HG03060 (cell line): ENCODE results near the gene YPEL4.

Experiments used
- ATAC-seq: cut with Tn5 transposase; IDR thresholded peaks from one replicate; pipeline ENCODE4 v1.9.1; 2021; ENCODE audit warnings: low read depth, moderate number of reproducible peaks; ENCODE audit not compliant: unreplicated experiment

Gene YPEL4

DNA sequence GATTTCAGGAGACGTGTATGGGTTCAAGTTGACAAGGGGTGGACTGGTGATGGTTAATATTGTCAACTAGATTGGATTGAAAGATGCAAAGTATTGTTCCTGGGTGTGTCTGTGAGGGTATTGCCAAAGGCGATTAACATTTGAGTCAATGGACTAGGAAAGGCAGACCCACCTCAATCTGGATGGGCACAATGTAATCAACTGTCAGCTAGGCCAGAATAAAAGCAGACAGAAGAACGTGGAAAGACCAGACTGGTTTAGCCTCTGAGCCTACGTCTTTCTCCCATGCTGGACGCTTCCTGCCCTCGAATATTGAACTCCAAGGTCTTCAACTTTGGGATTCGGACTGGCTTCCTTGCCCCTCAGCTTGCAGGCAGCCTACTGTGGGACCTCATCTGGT is 1.7 kb upstream of the YPEL4 start:
- no peak for ATAC-seq

DNA sequence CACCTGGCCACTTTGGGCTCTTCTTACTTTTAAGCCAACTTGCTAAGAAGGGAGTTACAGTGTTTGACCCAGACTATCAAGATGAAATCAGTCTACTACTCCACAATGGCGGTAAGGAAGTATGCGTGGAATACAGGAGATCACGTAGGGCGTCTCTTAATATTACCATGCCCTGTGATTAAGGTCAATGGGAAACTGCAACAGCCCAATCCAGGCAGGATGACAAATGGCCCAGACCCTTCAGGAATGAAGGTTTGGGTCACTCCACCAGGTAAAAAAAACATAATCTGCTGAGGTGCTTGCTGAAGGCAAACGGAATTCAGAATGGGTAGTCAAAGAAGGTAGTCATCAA is 1.0 kb upstream of the YPEL4 start:
- no peak for ATAC-seq

DNA sequence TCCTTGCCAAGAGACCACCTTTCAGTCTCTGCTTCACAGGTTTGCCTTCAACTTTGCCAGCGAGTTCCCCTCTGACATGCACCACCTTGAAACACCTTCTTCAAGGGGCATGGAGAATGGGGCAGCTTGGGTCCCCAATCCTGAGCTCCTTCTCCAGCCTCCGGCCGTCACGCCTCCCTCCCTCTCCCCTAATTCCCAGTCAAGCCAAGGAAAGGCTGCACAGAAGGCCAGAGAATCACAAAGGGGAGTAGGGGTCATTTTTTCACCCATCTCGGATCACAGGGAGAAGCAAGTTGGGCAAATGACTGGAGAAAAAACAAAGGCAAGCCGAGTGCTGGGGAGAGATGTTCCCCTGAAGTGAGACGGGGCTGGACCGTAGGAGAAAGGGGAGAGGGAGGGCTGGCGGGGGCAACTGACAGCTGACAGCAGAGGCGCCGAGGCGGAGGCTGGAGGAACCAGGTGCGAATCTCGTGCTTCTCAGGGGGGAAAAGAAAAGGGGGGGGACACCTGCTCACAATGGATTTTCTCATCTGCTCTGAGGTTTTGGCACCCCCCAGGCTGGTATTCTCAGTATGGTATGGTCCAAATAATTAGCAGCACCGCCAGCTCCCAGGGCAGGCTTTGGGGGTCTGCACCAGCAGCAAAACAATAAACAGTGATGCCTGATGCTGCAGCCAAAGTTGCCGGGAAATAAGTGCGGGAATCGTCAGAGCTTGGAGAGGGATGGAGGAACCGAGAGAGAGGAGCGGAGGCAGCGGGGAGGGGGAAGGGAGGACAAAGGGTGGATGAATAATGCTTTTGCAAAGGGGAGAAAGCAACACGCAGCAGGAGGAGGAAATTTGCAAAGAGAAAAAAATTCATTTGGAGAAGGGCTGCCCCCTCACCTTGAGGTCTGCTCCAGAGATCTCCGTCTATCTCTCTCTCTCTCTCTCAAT is 644 bp downstream of the YPEL4 start:
- no peak for ATAC-seq

DNA sequence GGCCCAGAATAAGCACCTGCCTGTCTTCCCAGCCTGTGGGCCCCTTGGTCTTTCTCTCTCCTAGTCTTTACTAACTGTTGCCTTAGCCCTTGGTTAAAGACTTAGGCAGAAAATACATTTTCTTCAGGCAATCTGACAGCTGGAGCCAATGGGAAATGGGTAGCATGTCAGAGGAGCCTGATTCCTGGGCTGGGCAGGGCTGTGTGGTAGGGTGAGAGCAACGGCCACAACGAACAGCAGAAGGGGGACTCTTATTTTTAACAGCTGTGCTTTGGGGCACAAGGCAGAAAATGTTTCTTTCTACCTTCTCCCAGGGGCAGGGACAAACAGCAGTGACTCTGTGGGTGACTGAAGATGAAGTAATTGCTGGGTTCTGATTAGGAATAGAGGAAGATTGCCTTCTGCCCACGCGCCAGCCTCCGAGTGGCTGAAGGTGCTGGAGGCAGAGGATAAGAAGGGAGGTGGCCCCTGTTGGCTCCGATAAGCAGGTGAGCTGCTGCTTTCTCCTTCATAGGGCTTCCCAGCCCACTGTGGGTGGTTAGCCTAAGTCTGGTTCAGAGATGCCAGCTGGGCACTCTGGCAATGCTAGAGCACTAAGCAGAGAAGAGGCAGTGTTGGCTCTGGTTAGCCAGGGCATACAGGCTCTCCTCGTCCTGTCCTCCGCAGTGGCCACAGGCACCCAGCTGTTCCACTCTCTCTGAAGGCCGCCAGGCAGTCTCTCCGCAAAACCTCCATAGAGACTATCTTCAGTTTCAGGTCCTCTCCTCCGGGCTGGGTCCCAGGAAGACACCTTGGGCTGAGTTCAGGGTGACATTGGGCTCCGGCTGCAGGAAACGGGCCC is 1.5 kb downstream of the YPEL4 start:
- ATAC-seq, result no peak

DNA sequence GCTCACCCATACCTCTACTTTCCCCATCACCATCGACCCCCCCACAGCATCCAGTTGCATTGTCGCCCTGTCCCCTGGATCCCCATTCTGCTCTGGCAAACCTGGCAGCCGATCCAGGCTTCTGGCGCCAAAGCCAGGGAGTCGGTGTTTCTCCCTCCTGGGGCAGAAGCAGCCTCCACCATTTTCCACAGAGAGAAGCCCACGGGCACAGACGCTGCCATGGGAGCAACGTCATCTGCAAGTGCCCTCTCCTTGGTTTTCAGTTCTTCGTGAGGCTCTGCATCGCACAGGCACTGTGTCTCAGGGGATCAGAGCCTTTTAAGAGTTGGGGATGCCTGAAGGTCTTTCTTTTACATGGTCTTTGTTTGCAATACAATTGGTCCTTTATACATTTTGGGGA is 2.3 kb downstream of the YPEL4 start:
- no peak for ATAC-seq

DNA sequence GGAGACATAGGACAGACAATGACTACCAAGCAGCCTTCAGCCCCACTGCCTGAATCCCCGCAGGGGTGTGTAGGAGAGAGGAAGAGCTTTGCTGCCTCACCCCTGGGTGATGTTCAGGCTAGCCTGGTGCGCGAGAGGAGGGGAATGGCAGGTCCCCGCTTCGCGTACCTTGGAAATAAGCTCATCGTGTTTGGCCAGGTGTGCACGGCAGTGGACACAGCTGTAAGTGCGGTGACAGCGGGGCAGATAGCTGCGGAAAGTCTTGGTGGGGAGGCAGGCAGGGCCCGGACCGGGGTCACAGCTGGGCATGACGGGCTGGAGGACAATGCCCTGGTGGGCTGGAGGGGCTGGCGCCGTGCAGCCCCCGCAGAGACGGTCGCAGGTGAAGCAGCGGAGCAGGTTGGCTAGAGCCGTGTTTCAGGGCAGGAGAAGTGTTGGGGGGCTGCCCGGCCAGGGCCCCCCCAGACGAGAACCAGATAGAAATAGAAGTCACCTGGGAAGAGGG is 2.9 kb downstream of the YPEL4 start:
- no peak for ATAC-seq

DNA sequence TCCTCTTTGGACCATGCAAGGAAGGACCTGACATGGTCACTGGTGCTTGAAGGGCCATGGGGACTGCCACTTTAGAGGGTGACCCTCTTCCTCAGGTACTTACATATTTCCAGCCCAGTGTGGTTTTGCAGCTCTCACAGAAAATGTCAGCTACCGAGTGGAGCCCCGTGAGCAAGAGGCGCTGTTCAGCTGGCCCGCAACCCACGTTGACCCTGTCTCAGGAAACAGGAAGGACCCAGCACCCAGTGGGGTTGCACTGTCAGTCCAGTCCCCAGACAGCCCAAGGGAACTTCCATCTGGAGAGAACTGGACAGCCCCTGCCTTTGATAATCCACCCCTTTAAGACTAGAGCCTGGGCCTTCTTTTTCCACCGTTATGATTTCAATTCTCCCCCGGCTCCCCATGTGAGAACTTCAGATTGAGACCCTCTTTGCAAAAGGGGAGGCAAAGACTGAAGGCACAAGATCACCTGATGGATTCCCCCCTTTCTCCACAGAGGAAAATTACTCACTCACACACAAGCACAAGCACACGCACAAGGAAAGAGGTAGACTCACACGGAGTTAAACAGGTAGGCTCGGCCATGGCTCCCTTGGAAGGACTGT is 3.4 kb downstream of the YPEL4 start:
- no peak for ATAC-seq

DNA sequence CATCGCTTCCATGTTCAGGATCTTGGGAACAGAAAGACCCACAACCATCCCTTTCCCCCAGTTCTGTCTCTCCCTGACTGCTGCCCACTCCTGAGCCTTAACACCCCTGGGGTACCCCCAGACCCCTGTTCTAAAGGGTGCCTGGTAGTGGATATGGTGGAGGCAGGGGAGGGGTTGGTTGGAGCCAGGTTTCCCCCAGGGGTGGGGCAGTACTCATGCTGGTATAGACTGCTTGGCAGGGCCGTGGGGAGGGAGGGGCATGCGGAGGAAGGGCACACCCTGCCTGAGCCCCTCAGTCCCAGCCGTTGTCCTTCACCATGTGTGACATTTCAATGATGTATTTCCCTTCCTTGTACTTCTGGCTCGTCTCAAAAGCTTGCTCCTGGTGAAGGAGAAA is 4.0 kb downstream of the YPEL4 start:
- no peak for ATAC-seq

DNA sequence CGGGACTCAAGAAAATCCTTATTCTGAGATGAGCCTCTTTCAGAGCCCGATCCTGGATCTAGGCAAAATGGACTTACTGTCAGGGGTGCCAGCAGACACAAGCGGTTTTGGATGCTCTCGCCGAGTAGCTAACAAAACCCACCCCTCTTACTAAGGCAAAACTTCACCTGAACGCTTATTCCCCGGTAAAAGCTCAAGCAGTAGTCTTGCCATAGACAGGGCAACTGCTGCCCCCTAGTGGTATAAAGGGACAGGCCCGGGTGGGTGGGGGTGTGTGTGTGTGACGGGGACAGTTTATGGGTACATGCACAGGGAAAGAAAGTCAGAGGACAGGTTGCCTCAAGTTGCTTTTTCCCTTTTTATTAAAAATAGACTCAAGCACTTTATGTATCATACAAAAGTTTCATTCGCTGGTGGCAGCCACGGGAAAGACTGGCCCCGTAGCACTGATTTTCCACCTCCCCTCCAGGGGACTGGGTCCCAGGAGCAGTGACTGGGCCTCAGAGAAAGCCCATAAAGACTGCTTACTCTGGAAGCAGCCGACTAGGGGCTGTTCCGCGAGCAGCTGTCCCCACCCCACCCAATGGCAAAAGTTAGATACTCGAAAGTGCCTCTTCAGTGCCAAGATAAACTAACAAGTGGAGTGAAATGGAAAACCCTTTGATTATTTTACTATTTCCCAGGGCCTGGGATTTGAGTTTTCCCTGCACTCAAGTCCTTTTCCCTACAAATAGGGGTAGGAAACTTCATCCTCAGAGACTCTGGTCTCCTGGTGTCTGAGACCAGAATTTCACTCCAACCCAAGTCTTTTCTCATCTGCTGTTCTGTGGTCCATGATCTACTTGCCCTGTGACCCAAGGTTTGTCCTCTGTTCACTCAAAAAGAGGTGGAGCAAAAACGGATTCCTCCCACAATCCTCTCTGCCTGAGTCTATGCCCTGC is 4.7 kb downstream of the YPEL4 start:
- ATAC-seq, result no peak

DNA sequence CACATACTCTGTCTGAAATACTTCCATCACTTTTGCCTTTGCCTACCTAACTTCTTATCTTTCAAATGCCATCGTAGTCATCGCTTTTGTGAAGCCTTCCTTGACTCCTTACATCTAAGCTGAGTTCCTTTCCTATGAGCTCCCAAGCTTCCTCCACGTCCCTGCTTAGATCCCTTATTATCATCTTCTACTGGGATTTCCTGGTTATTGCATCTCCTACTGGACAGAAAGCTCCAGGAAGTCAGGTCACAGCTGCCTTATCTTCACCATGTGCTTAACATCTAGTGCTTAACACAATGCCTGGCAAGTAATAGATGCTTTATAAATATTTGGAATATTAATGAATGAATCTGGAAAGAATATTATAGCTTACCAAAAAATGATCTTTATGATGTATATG is 5.9 kb downstream of the YPEL4 start:
- no peak for ATAC-seq

DNA sequence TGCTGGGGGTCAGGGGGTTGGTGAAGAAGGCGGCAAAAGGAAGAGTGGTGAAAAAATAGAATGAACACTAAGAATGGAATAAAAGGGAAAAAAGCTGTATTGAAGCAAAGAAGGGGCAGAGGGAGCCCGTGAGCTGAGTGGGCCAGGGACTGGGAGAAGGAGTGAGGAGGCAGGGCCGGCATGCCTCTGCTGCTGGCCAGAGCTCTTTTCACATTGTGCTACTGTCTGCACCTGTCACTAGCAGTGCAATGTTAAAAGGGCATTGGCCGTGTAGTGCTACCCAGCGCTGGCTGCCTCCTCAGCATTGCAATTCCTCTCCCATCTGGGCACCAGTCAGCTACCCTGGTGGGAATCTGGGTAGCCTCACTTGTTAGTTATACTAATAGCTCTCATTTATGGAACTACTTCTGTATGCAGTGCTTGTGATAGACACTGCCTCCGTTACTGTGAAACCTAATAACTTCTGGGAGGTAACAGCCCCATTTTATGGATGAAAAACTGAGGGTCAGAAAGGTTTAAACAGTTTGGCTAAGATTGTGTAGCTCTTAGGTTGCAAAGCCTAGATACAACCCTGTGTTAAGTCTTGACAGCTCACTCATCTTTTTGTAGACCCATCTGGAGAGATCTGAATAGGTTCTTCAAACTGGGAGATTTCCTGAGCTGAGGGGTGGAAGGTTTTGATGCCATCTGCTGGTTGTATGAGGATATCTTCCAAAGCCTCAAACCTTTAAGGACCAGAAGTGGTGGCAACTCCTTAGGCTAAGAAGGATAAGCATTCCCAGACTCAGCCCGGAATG is 8.5 kb downstream of the YPEL4 start:
- ATAC-seq, result no peak

DNA sequence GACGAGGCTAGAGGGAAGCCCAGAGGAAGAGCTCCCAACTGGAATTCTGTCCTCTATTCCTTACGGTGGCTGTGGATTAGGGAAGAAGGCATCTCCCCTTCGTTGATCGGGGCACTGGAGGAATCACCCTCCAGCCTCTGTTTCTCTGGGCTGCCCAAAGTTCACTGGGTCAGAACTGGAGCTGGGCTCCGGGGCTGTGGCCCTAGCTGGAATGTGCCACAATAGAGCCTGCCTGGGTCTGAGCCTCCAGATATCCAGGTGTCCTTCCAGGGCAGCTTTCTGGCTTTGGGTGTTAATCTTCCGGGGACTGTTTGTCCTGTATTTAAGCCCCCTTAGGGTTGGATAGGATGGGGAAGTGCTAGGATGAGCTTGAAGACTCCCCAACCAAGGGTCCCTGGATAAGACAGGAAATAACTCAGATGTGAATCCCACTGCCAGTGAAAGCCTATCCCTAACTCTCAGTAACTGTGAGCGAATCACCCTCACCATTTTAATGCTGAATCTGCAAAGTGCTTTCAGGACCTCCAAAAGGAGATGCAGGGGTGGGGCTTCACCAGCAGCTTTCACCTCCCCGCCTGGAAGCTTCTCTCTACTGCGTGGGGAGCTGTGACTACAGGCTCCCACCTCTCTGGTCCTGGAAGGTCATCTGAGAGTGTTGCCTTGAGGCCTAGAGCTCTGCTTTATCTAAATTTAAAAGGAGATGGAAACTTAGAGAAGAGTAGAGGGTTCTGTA is 9.5 kb downstream of the YPEL4 start:
- no peak for ATAC-seq

DNA sequence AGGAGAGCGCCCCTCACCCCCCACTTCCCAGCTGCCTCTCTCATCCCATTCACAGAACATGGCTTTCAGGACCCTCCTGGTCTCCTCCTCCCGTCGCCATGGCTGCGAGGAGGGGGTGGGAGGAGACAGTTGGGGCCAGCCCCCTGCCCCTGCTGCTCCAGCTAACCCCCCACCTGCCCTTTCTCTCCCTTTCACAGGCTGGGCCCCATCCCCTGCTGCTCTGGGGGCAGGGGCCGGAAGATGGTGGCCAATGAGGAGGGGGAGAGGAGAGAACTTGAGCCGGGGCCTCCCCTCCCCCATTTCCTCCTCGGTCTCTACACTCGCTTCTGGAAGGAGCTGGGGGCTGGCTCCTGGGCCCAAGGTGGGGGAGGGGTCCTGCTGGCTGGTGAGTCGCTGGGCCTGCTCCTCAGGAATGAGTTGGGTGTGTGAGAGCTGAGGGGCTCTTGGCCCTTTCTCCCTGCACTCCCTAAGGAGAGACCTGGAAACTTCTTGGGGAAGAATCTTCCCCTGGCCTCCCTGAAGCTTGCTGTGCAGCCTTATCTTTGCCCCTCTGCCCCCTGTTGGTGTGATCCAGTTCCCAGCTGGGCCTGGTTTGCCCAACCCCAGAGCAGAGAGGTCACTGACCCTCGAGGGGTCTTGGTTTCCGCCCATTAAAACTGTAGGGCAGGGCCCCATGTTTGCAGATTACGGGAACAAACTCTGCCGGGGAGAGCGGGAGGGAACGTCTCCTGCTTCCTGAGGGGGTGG is 10.2 kb downstream of the YPEL4 start:
- no peak for ATAC-seq

DNA sequence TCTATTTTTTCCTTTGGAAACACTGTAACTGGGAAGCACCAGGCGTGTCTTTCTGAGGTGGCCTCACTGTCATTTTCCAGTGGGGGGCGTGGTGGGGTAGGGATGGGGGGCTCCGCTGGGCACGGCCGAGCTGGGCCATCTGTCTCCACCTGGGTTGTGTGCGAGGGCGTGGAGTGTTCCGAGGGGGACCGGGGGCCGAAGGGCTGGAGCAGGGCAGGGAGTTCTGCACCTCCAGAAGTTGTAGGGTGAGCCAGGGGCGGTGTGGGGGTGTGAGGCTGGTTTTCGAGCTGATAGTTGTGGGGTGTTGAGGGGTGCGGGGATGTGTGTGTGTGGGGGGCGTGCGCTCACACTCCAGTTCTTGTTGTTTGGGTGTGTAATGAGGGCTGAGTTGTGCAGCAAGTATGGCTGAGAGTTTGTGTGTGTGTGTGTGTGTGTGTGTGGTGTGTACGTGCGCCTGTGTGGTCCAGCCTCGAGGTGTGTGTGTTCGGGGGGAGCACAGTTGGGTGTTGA is 10.8 kb downstream of the YPEL4 start:
- no peak for ATAC-seq

DNA sequence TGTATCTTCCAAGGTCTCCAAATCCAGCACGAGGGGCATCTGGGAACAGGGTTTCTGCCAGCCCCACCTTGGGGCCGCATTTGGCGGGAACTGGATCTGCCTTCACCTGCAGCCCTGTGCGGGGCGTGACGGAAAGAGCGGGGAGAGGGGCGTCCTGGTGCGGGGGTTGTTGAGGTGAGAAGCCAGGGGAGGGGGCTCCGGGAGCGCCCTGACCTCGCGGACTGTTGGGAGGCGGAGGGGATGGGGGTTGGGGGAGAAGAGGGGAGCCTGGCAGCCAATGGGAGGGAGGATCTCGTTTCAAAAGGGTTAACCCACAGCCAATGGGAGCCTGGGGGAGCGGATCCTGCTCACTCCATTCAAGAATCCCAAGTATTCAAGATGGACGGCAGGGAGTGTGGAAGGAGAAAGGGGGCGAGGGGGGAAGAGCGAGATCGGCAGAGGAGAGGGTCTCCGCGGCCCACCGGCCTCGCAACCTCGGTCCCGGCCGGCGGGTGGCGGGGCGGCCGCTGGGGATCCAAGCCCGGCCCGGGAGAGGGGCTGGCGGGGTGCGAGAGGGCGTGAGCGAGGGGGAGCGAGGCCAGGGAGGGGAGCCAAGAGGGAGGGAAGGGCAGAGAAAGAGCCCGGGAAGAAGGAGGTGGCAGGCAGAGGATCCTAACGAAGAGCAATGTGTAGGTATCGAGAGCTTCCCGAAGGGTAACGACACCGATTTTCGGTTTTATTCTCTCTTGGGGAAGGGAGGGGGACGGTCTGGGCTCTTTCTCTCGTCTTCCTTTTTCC is 11.5 kb downstream of the YPEL4 start:
- ATAC-seq, result no peak

DNA sequence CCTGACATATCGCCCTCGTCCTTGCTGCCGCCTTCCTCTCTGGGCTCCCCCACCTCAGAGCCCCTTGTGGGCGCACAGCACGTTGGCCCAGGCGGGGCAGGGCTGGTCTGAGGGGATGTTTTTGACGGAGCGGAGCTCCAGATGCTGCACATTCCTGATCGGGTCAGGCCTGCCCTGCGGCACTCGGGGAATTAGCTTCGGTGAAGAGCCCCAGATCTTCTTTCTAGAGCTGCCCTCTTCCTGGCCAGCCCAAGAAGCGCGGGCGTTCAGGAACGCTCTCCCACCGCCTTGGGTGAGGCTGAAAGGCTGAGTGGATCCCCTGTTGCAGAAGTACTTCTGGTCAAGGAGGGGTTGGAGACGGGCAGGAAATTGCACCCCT is 12.1 kb downstream of the YPEL4 start:
- no peak for ATAC-seq

DNA sequence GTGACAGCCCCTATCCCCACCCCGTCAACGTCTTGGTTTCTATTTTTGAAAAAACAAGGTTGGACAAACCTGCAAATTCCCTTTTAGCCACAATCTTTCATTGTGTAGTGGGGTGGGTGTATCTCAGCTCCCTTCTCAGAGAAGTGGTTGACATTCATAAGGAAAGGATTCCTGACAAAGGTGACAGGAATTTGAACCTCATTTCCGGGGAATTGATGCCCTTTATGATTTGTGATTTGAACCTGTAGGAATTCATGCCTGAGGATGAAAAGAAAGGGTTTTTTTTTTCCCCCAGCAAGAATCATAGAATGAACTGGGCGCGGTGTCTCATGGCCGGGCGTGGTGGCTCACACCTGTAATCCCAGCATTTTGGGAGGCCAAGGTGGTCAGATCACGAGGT is 14.5 kb downstream of the YPEL4 start:
- ATAC-seq, result no peak
